ENCODE results near the gene PKIG. TPM values are rescaled to one million over a fixed set of nuclear protein-coding genes. Genes with fewer than 3 reads are reported as not detected.

The PKIG gene
- total and polyA plus RNA-seq, 2 experiments from 2014 or later, result 29.7 to 33.2 TPM

DNA sequence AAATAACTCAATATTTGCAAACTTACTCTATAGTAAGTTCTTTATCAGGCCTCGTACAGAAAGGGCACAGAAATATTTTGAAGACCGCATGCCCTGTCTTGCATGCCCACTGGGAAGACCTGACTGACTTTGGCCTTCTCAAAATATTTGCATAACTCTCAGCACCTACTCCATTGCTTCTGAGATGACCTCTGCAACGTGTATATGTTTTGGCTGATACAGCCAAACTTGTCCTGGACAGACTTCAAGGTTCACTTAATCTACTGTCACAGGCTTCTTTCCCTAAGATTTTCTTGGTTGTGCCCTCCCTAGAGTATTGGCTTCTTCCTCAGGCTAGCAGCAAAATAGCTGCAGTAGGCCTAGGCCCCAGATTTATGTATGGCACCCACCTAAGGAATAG is 39.0 kb upstream of the PKIG start:
- H3K27ac ChIP-seq (ENCODE audit: low read depth), result no peak overlapping the region

More for the DNA sequence above, 39.0 kb upstream of the PKIG start:
- no peaks in the 10 kb centered on the region for H3K9me3 Mint-ChIP-seq
- H3F3A ChIP-seq (replicated peaks; ENCODE audit: low read depth), result no peaks in the 10 kb centered on the region
- H3K4me1 ChIP-seq (ENCODE audit: insufficient read depth), result no peaks in the 10 kb centered on the region
- ATAC-seq (no peak), DNase-seq (ENCODE audit: low spot score) (no peak)
- peaks cover 9% of the 10 kb centered on the region for H3K27me3 Mint-ChIP-seq (ENCODE audit: insufficient read depth, low read depth, poor library complexity)
- H3K4me3 ChIP-seq, result no peak overlapping the region
- H4K20me1 ChIP-seq (replicated peaks; ENCODE audit: insufficient read depth), result no peaks in the 10 kb centered on the region; the same call in 1 of the 2 replicates
- TF ChIP-seq ZNF114 (CRISPR knock-in tag; IDR thresholded peaks at IDR 0.05) (no peak), CREB1 (CRISPR knock-in tag; IDR thresholded peaks at IDR 0.05; ENCODE audit: low read depth) (no peak), EZH2phosphoT487 (IDR thresholded peaks at IDR 0.05; ENCODE audit: unreplicated experiment) (no peak), POLR2AphosphoS5 (IDR thresholded peaks at IDR 0.05; ENCODE audit: low read depth) (no peak), STAT1 (IDR thresholded peaks at IDR 0.05; ENCODE audit: unreplicated experiment) (no peak), ZNF331 (CRISPR knock-in tag; IDR thresholded peaks at IDR 0.05; ENCODE audit: low read depth) (no peak), EZH2 (IDR thresholded peaks at IDR 0.05; ENCODE audit: low read depth, unreplicated experiment) (no peak), JUNB (IDR thresholded peaks at IDR 0.05; ENCODE audit: unreplicated experiment) (no peak), NANOG (IDR thresholded peaks at IDR 0.05; ENCODE audit: borderline replicate concordance) (no peak)
- TF ChIP-seq, protein P1, sequence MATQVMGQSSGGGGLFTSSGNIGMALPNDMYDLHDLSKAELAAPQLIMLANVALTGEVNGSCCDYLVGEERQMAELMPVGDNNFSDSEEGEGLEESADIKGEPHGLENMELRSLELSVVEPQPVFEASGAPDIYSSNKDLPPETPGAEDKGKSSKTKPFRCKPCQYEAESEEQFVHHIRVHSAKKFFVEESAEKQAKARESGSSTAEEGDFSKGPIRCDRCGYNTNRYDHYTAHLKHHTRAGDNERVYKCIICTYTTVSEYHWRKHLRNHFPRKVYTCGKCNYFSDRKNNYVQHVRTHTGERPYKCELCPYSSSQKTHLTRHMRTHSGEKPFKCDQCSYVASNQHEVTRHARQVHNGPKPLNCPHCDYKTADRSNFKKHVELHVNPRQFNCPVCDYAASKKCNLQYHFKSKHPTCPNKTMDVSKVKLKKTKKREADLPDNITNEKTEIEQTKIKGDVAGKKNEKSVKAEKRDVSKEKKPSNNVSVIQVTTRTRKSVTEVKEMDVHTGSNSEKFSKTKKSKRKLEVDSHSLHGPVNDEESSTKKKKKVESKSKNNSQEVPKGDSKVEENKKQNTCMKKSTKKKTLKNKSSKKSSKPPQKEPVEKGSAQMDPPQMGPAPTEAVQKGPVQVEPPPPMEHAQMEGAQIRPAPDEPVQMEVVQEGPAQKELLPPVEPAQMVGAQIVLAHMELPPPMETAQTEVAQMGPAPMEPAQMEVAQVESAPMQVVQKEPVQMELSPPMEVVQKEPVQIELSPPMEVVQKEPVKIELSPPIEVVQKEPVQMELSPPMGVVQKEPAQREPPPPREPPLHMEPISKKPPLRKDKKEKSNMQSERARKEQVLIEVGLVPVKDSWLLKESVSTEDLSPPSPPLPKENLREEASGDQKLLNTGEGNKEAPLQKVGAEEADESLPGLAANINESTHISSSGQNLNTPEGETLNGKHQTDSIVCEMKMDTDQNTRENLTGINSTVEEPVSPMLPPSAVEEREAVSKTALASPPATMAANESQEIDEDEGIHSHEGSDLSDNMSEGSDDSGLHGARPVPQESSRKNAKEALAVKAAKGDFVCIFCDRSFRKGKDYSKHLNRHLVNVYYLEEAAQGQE (IDR thresholded peaks at IDR 0.05; ENCODE audit: unreplicated experiment), result no peak
- TF ChIP-seq, protein P2, sequence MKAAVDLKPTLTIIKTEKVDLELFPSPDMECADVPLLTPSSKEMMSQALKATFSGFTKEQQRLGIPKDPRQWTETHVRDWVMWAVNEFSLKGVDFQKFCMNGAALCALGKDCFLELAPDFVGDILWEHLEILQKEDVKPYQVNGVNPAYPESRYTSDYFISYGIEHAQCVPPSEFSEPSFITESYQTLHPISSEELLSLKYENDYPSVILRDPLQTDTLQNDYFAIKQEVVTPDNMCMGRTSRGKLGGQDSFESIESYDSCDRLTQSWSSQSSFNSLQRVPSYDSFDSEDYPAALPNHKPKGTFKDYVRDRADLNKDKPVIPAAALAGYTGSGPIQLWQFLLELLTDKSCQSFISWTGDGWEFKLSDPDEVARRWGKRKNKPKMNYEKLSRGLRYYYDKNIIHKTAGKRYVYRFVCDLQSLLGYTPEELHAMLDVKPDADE (IDR thresholded peaks at IDR 0.05), result no peak
- TF ChIP-seq, protein P3, sequence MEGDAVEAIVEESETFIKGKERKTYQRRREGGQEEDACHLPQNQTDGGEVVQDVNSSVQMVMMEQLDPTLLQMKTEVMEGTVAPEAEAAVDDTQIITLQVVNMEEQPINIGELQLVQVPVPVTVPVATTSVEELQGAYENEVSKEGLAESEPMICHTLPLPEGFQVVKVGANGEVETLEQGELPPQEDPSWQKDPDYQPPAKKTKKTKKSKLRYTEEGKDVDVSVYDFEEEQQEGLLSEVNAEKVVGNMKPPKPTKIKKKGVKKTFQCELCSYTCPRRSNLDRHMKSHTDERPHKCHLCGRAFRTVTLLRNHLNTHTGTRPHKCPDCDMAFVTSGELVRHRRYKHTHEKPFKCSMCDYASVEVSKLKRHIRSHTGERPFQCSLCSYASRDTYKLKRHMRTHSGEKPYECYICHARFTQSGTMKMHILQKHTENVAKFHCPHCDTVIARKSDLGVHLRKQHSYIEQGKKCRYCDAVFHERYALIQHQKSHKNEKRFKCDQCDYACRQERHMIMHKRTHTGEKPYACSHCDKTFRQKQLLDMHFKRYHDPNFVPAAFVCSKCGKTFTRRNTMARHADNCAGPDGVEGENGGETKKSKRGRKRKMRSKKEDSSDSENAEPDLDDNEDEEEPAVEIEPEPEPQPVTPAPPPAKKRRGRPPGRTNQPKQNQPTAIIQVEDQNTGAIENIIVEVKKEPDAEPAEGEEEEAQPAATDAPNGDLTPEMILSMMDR (conservative IDR thresholded peaks at IDR 0.05; ENCODE audit: low read depth in 2 of 2), result no peak
- TF ChIP-seq, protein P4, sequence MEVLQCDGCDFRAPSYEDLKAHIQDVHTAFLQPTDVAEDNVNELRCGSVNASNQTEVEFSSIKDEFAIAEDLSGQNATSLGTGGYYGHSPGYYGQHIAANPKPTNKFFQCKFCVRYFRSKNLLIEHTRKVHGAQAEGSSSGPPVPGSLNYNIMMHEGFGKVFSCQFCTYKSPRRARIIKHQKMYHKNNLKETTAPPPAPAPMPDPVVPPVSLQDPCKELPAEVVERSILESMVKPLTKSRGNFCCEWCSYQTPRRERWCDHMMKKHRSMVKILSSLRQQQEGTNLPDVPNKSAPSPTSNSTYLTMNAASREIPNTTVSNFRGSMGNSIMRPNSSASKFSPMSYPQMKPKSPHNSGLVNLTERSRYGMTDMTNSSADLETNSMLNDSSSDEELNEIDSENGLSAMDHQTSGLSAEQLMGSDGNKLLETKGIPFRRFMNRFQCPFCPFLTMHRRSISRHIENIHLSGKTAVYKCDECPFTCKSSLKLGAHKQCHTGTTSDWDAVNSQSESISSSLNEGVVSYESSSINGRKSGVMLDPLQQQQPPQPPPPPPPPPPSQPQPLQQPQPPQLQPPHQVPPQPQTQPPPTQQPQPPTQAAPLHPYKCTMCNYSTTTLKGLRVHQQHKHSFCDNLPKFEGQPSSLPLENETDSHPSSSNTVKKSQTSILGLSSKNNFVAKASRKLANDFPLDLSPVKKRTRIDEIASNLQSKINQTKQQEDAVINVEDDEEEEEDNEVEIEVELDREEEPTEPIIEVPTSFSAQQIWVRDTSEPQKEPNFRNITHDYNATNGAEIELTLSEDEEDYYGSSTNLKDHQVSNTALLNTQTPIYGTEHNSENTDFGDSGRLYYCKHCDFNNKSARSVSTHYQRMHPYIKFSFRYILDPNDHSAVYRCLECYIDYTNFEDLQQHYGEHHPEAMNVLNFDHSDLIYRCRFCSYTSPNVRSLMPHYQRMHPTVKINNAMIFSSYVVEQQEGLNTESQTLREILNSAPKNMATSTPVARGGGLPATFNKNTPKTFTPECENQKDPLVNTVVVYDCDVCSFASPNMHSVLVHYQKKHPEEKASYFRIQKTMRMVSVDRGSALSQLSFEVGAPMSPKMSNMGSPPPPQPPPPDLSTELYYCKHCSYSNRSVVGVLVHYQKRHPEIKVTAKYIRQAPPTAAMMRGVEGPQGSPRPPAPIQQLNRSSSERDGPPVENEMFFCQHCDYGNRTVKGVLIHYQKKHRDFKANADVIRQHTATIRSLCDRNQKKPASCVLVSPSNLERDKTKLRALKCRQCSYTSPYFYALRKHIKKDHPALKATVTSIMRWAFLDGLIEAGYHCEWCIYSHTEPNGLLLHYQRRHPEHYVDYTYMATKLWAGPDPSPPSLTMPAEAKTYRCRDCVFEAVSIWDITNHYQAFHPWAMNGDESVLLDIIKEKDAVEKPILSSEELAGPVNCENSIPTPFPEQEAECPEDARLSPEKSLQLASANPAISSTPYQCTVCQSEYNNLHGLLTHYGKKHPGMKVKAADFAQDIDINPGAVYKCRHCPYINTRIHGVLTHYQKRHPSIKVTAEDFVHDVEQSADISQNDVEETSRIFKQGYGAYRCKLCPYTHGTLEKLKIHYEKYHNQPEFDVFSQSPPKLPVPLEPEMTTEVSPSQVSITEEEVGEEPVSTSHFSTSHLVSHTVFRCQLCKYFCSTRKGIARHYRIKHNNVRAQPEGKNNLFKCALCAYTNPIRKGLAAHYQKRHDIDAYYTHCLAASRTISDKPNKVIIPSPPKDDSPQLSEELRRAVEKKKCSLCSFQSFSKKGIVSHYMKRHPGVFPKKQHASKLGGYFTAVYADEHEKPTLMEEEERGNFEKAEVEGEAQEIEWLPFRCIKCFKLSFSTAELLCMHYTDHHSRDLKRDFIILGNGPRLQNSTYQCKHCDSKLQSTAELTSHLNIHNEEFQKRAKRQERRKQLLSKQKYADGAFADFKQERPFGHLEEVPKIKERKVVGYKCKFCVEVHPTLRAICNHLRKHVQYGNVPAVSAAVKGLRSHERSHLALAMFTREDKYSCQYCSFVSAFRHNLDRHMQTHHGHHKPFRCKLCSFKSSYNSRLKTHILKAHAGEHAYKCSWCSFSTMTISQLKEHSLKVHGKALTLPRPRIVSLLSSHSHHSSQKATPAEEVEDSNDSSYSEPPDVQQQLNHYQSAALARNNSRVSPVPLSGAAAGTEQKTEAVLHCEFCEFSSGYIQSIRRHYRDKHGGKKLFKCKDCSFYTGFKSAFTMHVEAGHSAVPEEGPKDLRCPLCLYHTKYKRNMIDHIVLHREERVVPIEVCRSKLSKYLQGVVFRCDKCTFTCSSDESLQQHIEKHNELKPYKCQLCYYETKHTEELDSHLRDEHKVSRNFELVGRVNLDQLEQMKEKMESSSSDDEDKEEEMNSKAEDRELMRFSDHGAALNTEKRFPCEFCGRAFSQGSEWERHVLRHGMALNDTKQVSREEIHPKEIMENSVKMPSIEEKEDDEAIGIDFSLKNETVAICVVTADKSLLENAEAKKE (CRISPR knock-in tag; IDR thresholded peaks at IDR 0.05), result no peak
- H3K4me1 Mint-ChIP-seq, result peaks cover 5% of the 10 kb centered on the region
- no peak overlapping the region for H3K4me3 Mint-ChIP-seq
- no peak overlapping the region for H3K4me2 ChIP-seq
- H3K27ac Mint-ChIP-seq, result no peak overlapping the region
- H3K9me2 ChIP-seq (ENCODE audit: insufficient read depth), result no peaks in the 10 kb centered on the region
- no peaks in the 10 kb centered on the region for H3K36me3 ChIP-seq (ENCODE audit: insufficient read depth)
- peaks cover 10% of the 10 kb centered on the region; the same call in 1 of the 2 replicates for H3K79me2 ChIP-seq (replicated peaks; ENCODE audit: insufficient read depth)
- H3K36me3 Mint-ChIP-seq (ENCODE audit: low read depth), result no peaks in the 10 kb centered on the region
- H2AFZ ChIP-seq, result no peak overlapping the region
- no peaks in the 10 kb centered on the region for H3K27me3 ChIP-seq (ENCODE audit: insufficient read depth)

Data from GM23338 (cell line).